ENCODE results near the gene TMEM184A.

- no peak for TF ChIP-seq EZH2phosphoT487 (IDR thresholded peaks at IDR 0.05; ENCODE audit: insufficient read depth, low read depth)
- TF ChIP-seq EZH2 (IDR thresholded peaks at IDR 0.05; ENCODE audit: insufficient read depth, poor library complexity, severe bottlenecking) = no peak
Measured at GRCh38 chr7:1590887-1591286, 34.9 kb upstream of the TMEM184A start.

Data from GM23248 (cell line).